DND-41 (cell line): ENCODE results near the gene TTC19.

Source experiments
- EZH2 ChIP-seq: IDR thresholded peaks from 3 replicates; pipeline ENCODE4 v1.6.1; 2012; ENCODE audit warnings: borderline replicate concordance, low read depth, mild to moderate bottlenecking, moderate library complexity, low read length, inconsistent platforms; ENCODE audit not compliant: severe bottlenecking
- TF ChIP-seq, protein P1 (sequence below): IDR thresholded peaks from 2 replicates; pipeline ENCODE4 v1.5.1; 2012; ENCODE audit warnings: borderline replicate concordance, low read length, moderate library complexity, mild to moderate bottlenecking; ENCODE audit not compliant: poor library complexity, severe bottlenecking; ENCODE audit errors: extremely low read depth

DNA sequence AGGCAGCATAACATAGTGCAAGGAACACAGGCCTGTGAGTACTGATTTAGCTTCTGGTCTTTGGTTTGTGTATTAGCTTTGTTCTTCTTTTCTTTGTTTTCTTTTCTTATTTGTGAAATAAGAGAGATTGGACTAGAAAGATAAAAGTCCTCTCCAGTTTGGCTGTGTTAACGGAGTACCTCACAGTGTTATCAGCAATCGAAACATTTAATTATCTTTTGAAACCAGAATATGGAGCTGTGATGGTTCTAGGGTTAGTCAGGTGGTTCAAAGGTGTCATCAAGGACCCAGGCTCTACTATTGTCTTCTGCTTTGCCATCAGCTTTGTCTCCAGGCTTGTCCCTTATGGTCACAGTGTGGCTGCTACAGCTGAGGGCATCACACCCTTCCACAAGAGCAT, 29.1 kb upstream of the TTC19 start:
- TF ChIP-seq, protein P1, sequence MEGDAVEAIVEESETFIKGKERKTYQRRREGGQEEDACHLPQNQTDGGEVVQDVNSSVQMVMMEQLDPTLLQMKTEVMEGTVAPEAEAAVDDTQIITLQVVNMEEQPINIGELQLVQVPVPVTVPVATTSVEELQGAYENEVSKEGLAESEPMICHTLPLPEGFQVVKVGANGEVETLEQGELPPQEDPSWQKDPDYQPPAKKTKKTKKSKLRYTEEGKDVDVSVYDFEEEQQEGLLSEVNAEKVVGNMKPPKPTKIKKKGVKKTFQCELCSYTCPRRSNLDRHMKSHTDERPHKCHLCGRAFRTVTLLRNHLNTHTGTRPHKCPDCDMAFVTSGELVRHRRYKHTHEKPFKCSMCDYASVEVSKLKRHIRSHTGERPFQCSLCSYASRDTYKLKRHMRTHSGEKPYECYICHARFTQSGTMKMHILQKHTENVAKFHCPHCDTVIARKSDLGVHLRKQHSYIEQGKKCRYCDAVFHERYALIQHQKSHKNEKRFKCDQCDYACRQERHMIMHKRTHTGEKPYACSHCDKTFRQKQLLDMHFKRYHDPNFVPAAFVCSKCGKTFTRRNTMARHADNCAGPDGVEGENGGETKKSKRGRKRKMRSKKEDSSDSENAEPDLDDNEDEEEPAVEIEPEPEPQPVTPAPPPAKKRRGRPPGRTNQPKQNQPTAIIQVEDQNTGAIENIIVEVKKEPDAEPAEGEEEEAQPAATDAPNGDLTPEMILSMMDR, result no peak
- no peak for TF ChIP-seq EZH2
